RWPE2 (cell line): ENCODE data around the gene CAT.

Experiments used
- ATAC-seq: fragments of 200-7000 bp; cut with Tn5 transposase; 3 replicates; pipeline ENCODE4 v1.9.1; 2021; ENCODE audit warnings: low read depth
- DNase-seq: peaks from one replicate; pipeline ENCODE4 v3.0.0-alpha.2; 2020; ENCODE audit warnings: low spot score
- H3K27ac ChIP-seq: fragments of 450-650 bp; 2 replicates; pipeline ENCODE4 v1.5.1; 2017; ENCODE audit warnings: mild to moderate bottlenecking; ENCODE audit not compliant: poor library complexity, severe bottlenecking
- H3K27me3 ChIP-seq: fragments of 250-450 bp; sonication (Bioruptor Pico); 2 replicates; pipeline ENCODE4 v1.5.1; 2021; ENCODE audit warnings: mild to moderate bottlenecking, moderate library complexity; ENCODE audit not compliant: insufficient read depth, poor library complexity, severe bottlenecking
- H3K36me3 ChIP-seq: fragments of 250-450 bp; sonication (Bioruptor Pico); 2 replicates; pipeline ENCODE4 v1.5.1; 2020; ENCODE audit warnings: low read depth, mild to moderate bottlenecking, moderate library complexity
- H3K4me1 ChIP-seq: fragments of 250-450 bp; sonication (Bioruptor Pico); 2 replicates; pipeline ENCODE4 v1.5.1; 2021; ENCODE audit warnings: mild to moderate bottlenecking, moderate library complexity; ENCODE audit not compliant: insufficient read depth, poor library complexity, severe bottlenecking
- H3K4me3 ChIP-seq: fragments of 250-450 bp; sonication (Bioruptor Pico); 2 replicates; pipeline ENCODE4 v1.5.1; 2021; ENCODE audit warnings: mild to moderate bottlenecking, moderate library complexity; ENCODE audit not compliant: severe bottlenecking
- H3K9me3 ChIP-seq: fragments of 250-450 bp; sonication (Bioruptor Pico); 2 replicates; pipeline ENCODE4 v1.5.1; 2021; ENCODE audit warnings: mild to moderate bottlenecking, moderate library complexity; ENCODE audit not compliant: severe bottlenecking
- TF ChIP-seq, protein P1 (sequence below): fragments of 450-650 bp; IDR thresholded peaks from one replicate; pipeline ENCODE4 v1.5.1; 2017; ENCODE audit warnings: mild to moderate bottlenecking, moderate library complexity; ENCODE audit not compliant: poor library complexity, severe bottlenecking

CAT gene

DNA sequence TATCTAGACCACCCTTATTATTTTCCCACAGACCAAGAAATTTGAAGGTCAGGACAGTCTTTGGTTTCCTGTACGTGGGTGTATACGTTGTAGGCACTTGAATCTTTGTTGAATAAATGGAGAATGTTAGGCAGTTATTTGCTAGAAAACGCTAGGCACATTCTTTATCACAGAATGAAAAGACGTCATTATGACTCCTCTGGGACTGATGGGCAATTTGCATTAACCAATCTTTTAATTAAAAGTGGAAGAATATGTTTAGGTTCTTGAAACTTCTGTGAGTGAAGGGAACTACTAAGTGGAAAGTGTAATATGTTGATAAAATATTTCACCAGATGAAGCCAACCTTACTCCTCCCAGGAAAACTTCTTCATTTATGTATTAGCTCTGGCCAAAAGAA lies 5.7 kb downstream of the CAT start:
- Histone ChIP-seq H3K4me3 (no peak overlapping the region), H3K4me1 (no peaks in the 10 kb centered on the region), H3K27me3 (no peaks in the 10 kb centered on the region), H3K9me3 (peaks cover 3% of the 10 kb centered on the region), H3K36me3 (peaks cover 11% of the 10 kb centered on the region), H3K27ac (no peak overlapping the region)
- DNase-seq (no peak), ATAC-seq (no peak)
- TF ChIP-seq, protein P1, sequence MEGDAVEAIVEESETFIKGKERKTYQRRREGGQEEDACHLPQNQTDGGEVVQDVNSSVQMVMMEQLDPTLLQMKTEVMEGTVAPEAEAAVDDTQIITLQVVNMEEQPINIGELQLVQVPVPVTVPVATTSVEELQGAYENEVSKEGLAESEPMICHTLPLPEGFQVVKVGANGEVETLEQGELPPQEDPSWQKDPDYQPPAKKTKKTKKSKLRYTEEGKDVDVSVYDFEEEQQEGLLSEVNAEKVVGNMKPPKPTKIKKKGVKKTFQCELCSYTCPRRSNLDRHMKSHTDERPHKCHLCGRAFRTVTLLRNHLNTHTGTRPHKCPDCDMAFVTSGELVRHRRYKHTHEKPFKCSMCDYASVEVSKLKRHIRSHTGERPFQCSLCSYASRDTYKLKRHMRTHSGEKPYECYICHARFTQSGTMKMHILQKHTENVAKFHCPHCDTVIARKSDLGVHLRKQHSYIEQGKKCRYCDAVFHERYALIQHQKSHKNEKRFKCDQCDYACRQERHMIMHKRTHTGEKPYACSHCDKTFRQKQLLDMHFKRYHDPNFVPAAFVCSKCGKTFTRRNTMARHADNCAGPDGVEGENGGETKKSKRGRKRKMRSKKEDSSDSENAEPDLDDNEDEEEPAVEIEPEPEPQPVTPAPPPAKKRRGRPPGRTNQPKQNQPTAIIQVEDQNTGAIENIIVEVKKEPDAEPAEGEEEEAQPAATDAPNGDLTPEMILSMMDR, result no peak

DNA sequence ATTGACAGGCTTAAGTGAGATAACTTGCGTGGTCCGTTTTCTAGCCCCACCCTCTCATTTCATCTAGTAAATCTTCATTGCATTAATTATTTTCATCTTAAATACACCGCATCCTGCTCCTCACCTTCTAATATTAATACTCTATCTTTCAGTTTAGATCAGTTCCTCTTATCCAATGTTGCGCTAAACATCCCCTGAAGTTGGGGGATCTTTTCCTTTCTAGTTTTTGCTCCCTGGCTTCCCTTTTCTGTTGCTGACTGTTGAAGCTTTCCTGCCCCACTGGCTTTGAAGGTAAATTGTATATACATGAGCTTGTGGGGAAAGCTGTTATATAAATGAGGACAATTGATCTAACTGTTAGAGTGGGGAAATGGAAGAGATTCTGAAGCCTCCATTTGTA lies 7.2 kb downstream of the CAT start:
- H3K27ac ChIP-seq, result no peak overlapping the region
- ATAC-seq (no peak), DNase-seq (no peak)
- no peaks in the 10 kb centered on the region for H3K4me1 ChIP-seq
- no peaks in the 10 kb centered on the region for H3K27me3 ChIP-seq
- H3K4me3 ChIP-seq, result no peak overlapping the region
- H3K9me3 ChIP-seq, result peaks cover 3% of the 10 kb centered on the region
- peaks cover 23% of the 10 kb centered on the region for H3K36me3 ChIP-seq
- TF ChIP-seq, protein P1, result no peak

DNA sequence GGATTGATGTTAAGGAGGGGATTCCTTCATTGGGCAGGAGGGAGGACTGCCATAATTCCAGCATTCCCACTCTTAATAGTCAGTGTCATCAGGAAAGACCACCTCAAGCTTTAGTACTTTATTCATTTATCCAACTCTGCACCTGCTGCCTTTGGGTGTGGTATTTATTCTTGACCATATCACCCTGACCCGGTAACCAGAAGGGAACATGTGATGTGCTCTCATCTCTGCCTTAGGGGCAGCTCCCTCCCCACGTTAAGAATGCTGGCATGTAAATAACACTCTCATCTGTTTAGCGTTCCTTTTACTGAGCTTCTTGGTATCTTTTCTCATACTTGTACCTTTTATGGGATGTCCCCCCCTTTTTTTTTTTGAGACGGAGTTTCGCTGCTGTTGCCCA lies 7.7 kb downstream of the CAT start:
- ATAC-seq, result no peak
- peaks cover 3% of the 10 kb centered on the region for H3K9me3 ChIP-seq
- peaks cover 27% of the 10 kb centered on the region for H3K36me3 ChIP-seq
- TF ChIP-seq, protein P1, result no peak
- no peaks in the 10 kb centered on the region for H3K4me1 ChIP-seq
- H3K27ac ChIP-seq, result no peak overlapping the region
- no peak for DNase-seq
- no peaks in the 10 kb centered on the region for H3K27me3 ChIP-seq
- no peak overlapping the region for H3K4me3 ChIP-seq

DNA sequence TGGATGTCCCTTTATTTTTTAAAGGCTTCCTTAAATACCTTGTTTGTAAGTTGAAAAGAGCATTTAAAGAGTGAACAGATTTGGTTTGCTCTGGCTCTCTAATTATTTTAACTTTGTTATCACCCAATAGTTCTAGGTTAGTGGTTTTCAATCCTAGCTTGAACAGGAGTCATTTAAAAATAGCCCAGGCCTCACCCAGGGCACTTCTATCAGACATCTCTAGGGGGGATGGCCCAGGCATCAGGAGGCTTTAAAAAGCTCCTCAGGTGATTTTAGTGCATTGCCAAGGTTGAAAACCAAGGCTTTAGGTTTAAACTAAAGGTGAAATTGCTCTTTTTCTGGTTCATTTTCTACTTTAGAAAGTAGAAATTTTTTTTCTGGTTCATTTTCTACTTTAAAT lies 8.3 kb downstream of the CAT start:
- ATAC-seq (no peak), DNase-seq (no peak)
- no peaks in the 10 kb centered on the region for H3K4me1 ChIP-seq
- TF ChIP-seq, protein P1, result no peak
- H3K4me3 ChIP-seq, result no peak overlapping the region
- no peak overlapping the region for H3K27ac ChIP-seq
- peaks cover 27% of the 10 kb centered on the region for H3K36me3 ChIP-seq
- no peaks in the 10 kb centered on the region for H3K9me3 ChIP-seq
- H3K27me3 ChIP-seq, result no peaks in the 10 kb centered on the region

DNA sequence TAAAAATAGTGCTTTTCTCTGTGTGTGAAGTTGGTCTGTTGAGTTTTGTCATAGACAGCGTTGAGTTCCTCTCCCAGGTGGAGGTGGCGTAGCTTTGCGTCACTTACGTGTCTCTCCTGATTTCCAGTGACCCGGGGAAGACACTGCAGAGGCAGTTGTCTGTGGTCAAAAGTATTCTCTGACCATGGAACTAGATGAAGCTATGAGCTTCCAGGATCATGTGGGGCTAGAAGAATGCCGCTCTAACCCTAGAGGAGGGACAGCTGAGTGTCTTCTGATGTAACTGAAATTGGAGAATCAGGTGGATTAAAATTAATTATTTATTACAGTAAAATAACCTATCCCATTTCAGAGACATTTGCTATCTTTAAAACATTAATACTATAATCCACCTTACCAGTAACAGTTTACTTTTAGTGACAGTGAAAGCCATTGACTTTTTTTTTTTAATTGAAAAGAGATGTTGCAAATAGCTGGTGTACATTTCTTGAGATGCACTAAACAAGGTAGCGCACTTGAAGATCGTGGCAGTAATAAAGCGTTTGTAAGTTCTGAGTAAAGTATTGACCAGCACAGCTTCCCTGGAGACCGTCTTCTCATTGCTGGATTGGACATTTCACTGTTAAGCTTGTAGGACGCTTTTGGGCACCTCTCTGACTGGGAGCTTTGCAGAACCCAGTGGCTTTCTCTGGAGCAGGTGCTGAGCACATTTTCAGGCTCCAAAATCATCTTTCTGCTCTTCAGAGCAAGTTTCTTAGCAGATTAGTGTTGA lies 9.7 kb downstream of the CAT start:
- ATAC-seq, result no peak
- DNase-seq, result no peak
- TF ChIP-seq, protein P1, result no peak
- Histone ChIP-seq H3K4me1 (no peaks in the 10 kb centered on the region), H3K9me3 (no peaks in the 10 kb centered on the region), H3K27ac (no peak overlapping the region), H3K27me3 (no peaks in the 10 kb centered on the region), H3K4me3 (no peak overlapping the region), H3K36me3 (peaks cover 35% of the 10 kb centered on the region)
